H9 (cell line): ENCODE measurements around the gene PTPN2. TPM values are rescaled to one million over a fixed set of nuclear protein-coding genes. Genes with fewer than 3 reads are reported as not detected.

Experiments used
- DNase-seq: peaks from one replicate; pipeline ENCODE4 v3.0.0-alpha.2; 2017
- H2AFZ ChIP-seq: one replicate; pipeline ENCODE4 v1.6.1; 2013; ENCODE audit warnings: mild to moderate bottlenecking, low read length, control low read depth, moderate library complexity
- H2AK5ac ChIP-seq: 2 replicates; pipeline ENCODE4 v1.6.1; 2013; ENCODE audit warnings: low read length, control low read depth, mixed read lengths; ENCODE audit not compliant: insufficient read length
- H2BK120ac ChIP-seq: one replicate; pipeline ENCODE4 v1.6.1; 2013; ENCODE audit warnings: low read depth, mild to moderate bottlenecking, low read length, control low read depth, inconsistent platforms; ENCODE audit not compliant: poor library complexity, severe bottlenecking
- H2BK12ac ChIP-seq: 2 replicates; pipeline ENCODE4 v1.6.1; 2013; ENCODE audit warnings: low read length, control low read depth, mixed read lengths, low read depth; ENCODE audit not compliant: insufficient read length
- H2BK15ac ChIP-seq: 2 replicates; pipeline ENCODE4 v1.6.1; 2013; ENCODE audit warnings: low read depth, low read length, control low read depth
- H2BK20ac ChIP-seq: one replicate; pipeline ENCODE4 v1.6.1; 2013; ENCODE audit warnings: low read depth, mild to moderate bottlenecking, low read length, control low read depth, inconsistent platforms; ENCODE audit not compliant: poor library complexity, severe bottlenecking
- H2BK5ac ChIP-seq: 2 replicates; pipeline ENCODE4 v1.6.1; 2013; ENCODE audit warnings: low read length, control low read depth, mixed read lengths; ENCODE audit not compliant: insufficient read length
- H3K14ac ChIP-seq: 2 replicates; pipeline ENCODE4 v1.6.1; 2013; ENCODE audit warnings: low read length, control low read depth; ENCODE audit not compliant: insufficient read depth
- H3K18ac ChIP-seq: 2 replicates; pipeline ENCODE4 v1.6.1; 2013; ENCODE audit warnings: low read depth, mild to moderate bottlenecking, mixed read lengths, low read length, control low read depth; ENCODE audit not compliant: insufficient read length
- H3K23ac ChIP-seq: 2 replicates; pipeline ENCODE4 v1.6.1; 2013; ENCODE audit warnings: low read length, control low read depth, mixed read lengths, low read depth; ENCODE audit not compliant: insufficient read length
- H3K23me2 ChIP-seq: 2 replicates; pipeline ENCODE4 v1.6.1; 2013; ENCODE audit warnings: low read depth, mild to moderate bottlenecking, mixed read lengths, low read length, control low read depth; ENCODE audit not compliant: insufficient read length, poor library complexity, severe bottlenecking
- H3K27ac ChIP-seq: 2 replicates; pipeline ENCODE4 v1.5.1; 2013; ENCODE audit warnings: low read length, control low read depth, mixed read lengths, low read depth; ENCODE audit not compliant: insufficient read length
- H3K27me3 ChIP-seq: 2 replicates; pipeline ENCODE4 v1.6.1; 2013; ENCODE audit warnings: low read length, control low read depth, inconsistent platforms; ENCODE audit not compliant: insufficient read depth
- H3K4ac ChIP-seq: 2 replicates; pipeline ENCODE4 v1.6.1; 2013; ENCODE audit warnings: low read depth, mild to moderate bottlenecking, control low read depth, inconsistent platforms, low read length, moderate library complexity
- H3K4me1 ChIP-seq: 2 replicates; pipeline ENCODE4 v1.6.1; 2013; ENCODE audit warnings: low read length, control low read depth, inconsistent platforms; ENCODE audit not compliant: insufficient read depth
- H3K4me2 ChIP-seq: 2 replicates; pipeline ENCODE4 v1.6.1; 2013; ENCODE audit warnings: low read length, control low read depth, mixed read lengths; ENCODE audit not compliant: insufficient read length, insufficient read depth
- H3K56ac ChIP-seq: 2 replicates; pipeline ENCODE4 v1.6.1; 2013; ENCODE audit warnings: low read depth, mild to moderate bottlenecking, mixed read lengths, low read length, control low read depth; ENCODE audit not compliant: insufficient read length
- H3K79me1 ChIP-seq: 2 replicates; pipeline ENCODE4 v1.6.1; 2013; ENCODE audit warnings: low read depth, mild to moderate bottlenecking, moderate library complexity, low read length, control low read depth, inconsistent platforms; ENCODE audit not compliant: insufficient read depth, poor library complexity, severe bottlenecking
- H3K79me2 ChIP-seq: 2 replicates; pipeline ENCODE4 v1.6.1; 2013; ENCODE audit warnings: low read length, control low read depth, inconsistent platforms; ENCODE audit not compliant: insufficient read depth
- H3K9ac ChIP-seq: 2 replicates; pipeline ENCODE4 v1.6.1; 2013; ENCODE audit warnings: low read length, control low read depth, mixed read lengths; ENCODE audit not compliant: insufficient read length; ENCODE audit errors: extremely low read depth
- H3K9me3 ChIP-seq: one replicate; pipeline ENCODE4 v1.6.1; 2013; ENCODE audit warnings: low read depth, low read length, inconsistent platforms; ENCODE audit not compliant: control insufficient read depth
- H3T11ph ChIP-seq: one replicate; pipeline ENCODE4 v1.6.1; 2013; ENCODE audit warnings: mild to moderate bottlenecking, low read length, control low read depth, inconsistent platforms
- H4K20me1 ChIP-seq: one replicate; pipeline ENCODE4 v1.6.1; 2013; ENCODE audit not compliant: control insufficient read depth, insufficient read length, insufficient read depth
- H4K5ac ChIP-seq: 2 replicates; pipeline ENCODE4 v1.6.1; 2013; ENCODE audit warnings: low read depth, mild to moderate bottlenecking, mixed read lengths, low read length, control low read depth; ENCODE audit not compliant: insufficient read length
- H4K8ac ChIP-seq: replicated peaks from 2 replicates; pipeline ENCODE4 v1.6.1; 2013; ENCODE audit warnings: low read length, control low read depth, mixed read lengths, low read depth; ENCODE audit not compliant: insufficient read length
- H4K91ac ChIP-seq: 2 replicates; pipeline ENCODE4 v1.6.1; 2013; ENCODE audit warnings: low read depth, mild to moderate bottlenecking, moderate library complexity, mixed read lengths, low read length, control low read depth; ENCODE audit not compliant: insufficient read length
- H3K27ac Mint-ChIP-seq, 3 experiments: 2 replicates in 2 of 3; 3 replicates in 1 of 3; pipeline ENCODE4 v1.8.0; 2020 to 2021; ENCODE audit warnings: mixed read lengths in 3 of 3, mild to moderate bottlenecking in 1 of 3, moderate library complexity in 1 of 3
- H3K27me3 Mint-ChIP-seq: 2 replicates; pipeline ENCODE4 v1.8.0; 2021; ENCODE audit warnings: low read depth, mild to moderate bottlenecking, moderate library complexity, mixed read lengths
- H3K36me3 Mint-ChIP-seq, 3 experiments: 2 replicates in 2 of 3; 3 replicates in 1 of 3; pipeline ENCODE4 v1.8.0; 2020 to 2021; ENCODE audit warnings: low read depth in 3 of 3, mixed read lengths in 3 of 3; ENCODE audit not compliant: insufficient read depth in 1 of 3
- H3K4me1 Mint-ChIP-seq, 2 experiments: 2 replicates each; pipeline ENCODE4 v1.8.0; 2020; ENCODE audit warnings: mixed read lengths in 2 of 2
- H3K4me3 Mint-ChIP-seq, 2 experiments: 2 replicates in 1 of 2; 3 replicates in 1 of 2; pipeline ENCODE4 v1.8.0; 2020 to 2021; ENCODE audit warnings: mild to moderate bottlenecking in 2 of 2, mixed read lengths in 2 of 2, moderate library complexity in 1 of 2
- H3K9me3 Mint-ChIP-seq, 2 experiments: 2 replicates in 1 of 2; 3 replicates in 1 of 2; pipeline ENCODE4 v1.8.0; 2020; ENCODE audit warnings: mild to moderate bottlenecking in 2 of 2, mixed read lengths in 2 of 2, moderate library complexity in 1 of 2
- CTCF ChIP-seq: fragments of 200-600 bp; sonication (generic); conservative IDR thresholded peaks from 3 replicates; pipeline ENCODE4 v1.8.0; 2021; ENCODE audit warnings: antibody characterized with exemption, mild to moderate bottlenecking
- WGBS: extraction: QIAGEN DNeasy Blood & Tissue Kit; methylation state at CpG from one replicate; pipeline ENCODE4 v1.1.7; 2013; ENCODE audit warnings: missing lambda C conversion rate, low lambda C conversion rate, mixed read lengths; ENCODE audit not compliant: insufficient read length; ENCODE audit errors: extremely low coverage; 5-methylcytosine and 5-hydroxymethylcytosine counted together
- total RNA-seq: library from RNA; stranded (reverse); gene quantifications from 2 replicates; pipeline ENCODE4 v1.2.1, GENCODE V29; 2021

The PTPN2 gene
- total RNA-seq, 1 experiment from 2014 or later, result 48.7 TPM

GRCh38 chr18:12849548-12849947 lies 34.5 kb downstream of the PTPN2 start:
- no peaks in the 10 kb centered on the region; the same call in 1 of the 2 replicates for H3K4me1 ChIP-seq
- Mint-ChIP-seq H3K9me3 (no peaks in the 10 kb centered on the region), H3K27me3 (no peaks in the 10 kb centered on the region), H3K27ac (0 out of 7 replicates have a peak overlapping the region, but pooled peaks of 1 of the 3 experiments have one; percentile 2), H3K4me1 (peaks cover 6 to 7% of the 10 kb centered on the region in 2 experiments), H3K36me3 (peaks cover 2 to 6% (median 5%) of the 10 kb centered on the region in 3 experiments; a peak in 5 of 7 replicates), H3K4me3 (no peak overlapping the region)
- H3K9ac ChIP-seq, result no peak overlapping the region
- H3K14ac ChIP-seq, result no peak overlapping the region
- H3K56ac ChIP-seq, result no peak overlapping the region
- H3K79me1 ChIP-seq, result peaks cover 3% of the 10 kb centered on the region
- no peaks in the 10 kb centered on the region for H4K20me1 ChIP-seq
- no peak overlapping the region for H3K18ac ChIP-seq
- H3K23me2 ChIP-seq, result no peaks in the 10 kb centered on the region
- no peak overlapping the region for H3K27ac ChIP-seq
- H2AFZ ChIP-seq, result no peak overlapping the region
- no peak overlapping the region for H3K23ac ChIP-seq
- no peaks in the 10 kb centered on the region for H3K9me3 ChIP-seq
- H3K79me2 ChIP-seq, result no peaks in the 10 kb centered on the region
- H2BK15ac ChIP-seq, result no peak overlapping the region
- no peak overlapping the region for H4K8ac ChIP-seq
- H3K4me2 ChIP-seq, result no peak overlapping the region
- H2BK20ac ChIP-seq, result no peak overlapping the region
- WGBS, result no CpG with 5 or more reads among the region's 2 CpGs
- H3K4ac ChIP-seq, result no peak overlapping the region
- no peak for DNase-seq
- H3T11ph ChIP-seq, result no peak overlapping the region
- no peak overlapping the region for H2BK12ac ChIP-seq
- no peak overlapping the region for H2AK5ac ChIP-seq
- TF ChIP-seq CTCF, result no peak
- H4K91ac ChIP-seq, result no peak overlapping the region
- H4K5ac ChIP-seq, result no peak overlapping the region
- no peak overlapping the region for H2BK5ac ChIP-seq
- H3K27me3 ChIP-seq, result no peaks in the 10 kb centered on the region
- no peak overlapping the region for H2BK120ac ChIP-seq
